ENCODE results near the gene LTBP3.
A peak's percentile ranks its signal among the peaks of the same experiment; 100 is the strongest.

LTBP3 gene

GRCh38 chr11:65558002-65558929, at the start of gene LTBP3:
TSS of gene LTBP3 (minus strand) at chr11:65558359. CDS start at chr11:65557959, 400 bp downstream.
- no peaks in the 10 kb centered on the region for H3K27me3 ChIP-seq (ENCODE audit: insufficient read depth, low read depth, severe bottlenecking)
- H3K27ac ChIP-seq = peak within 1 kb of the TSS; percentile 65
- H3K4me3 ChIP-seq (ENCODE audit: low read depth, low read length) = peak within 1 kb of the TSS; percentile 57
- DNase-seq = no peak
- no peak for TF ChIP-seq CTCF (IDR thresholded peaks at IDR 0.05; ENCODE audit: low read depth, low read length)
- H3K9me3 ChIP-seq (ENCODE audit: severe bottlenecking) = no peaks in the 10 kb centered on the region
- no peaks in the 10 kb centered on the region for H3K36me3 ChIP-seq

- H3K4me3 ChIP-seq (ENCODE audit: low read depth, low read length) = peak overlapping the region; percentile 34
- peak; percentile 94 for DNase-seq
- no peak for TF ChIP-seq CTCF (IDR thresholded peaks at IDR 0.05; ENCODE audit: low read depth, low read length)
- no peaks in the 10 kb centered on the region for H3K27me3 ChIP-seq (ENCODE audit: insufficient read depth, low read depth, severe bottlenecking)
- no peaks in the 10 kb centered on the region for H3K9me3 ChIP-seq (ENCODE audit: severe bottlenecking)
- peaks cover 46% of the 10 kb centered on the region for H3K36me3 ChIP-seq
- peak overlapping the region; percentile 58 for H3K27ac ChIP-seq
Measured at GRCh38 chr11:65606876-65607613, 48.9 kb upstream of the LTBP3 start.

DNA sequence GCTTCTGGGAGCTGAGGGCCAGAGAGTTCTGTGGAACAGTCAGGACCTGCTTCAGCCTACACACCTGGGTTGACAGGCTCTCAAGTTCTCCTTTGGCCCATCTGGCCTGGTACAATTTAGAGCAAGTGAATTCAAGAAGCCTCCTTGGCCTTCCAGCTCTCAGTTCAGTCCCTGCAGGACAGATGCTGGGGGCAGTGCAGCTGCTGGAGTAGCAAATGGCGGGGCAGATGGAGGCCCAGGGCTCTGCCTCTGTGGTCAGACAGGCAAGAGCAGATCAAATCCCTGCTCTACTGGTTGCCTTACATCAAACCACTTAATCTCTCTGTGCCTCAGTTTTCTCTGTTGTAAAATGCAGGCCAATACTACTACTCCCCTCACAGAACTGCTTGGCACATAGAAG, 46.1 kb upstream of the LTBP3 start:
- Histone ChIP-seq H3K36me3 (peaks cover 32% of the 10 kb centered on the region), H3K4me3 (ENCODE audit: low read depth, low read length) (no peak overlapping the region), H3K27me3 (ENCODE audit: insufficient read depth, low read depth, severe bottlenecking) (no peaks in the 10 kb centered on the region), H3K27ac (no peak overlapping the region), H3K9me3 (ENCODE audit: severe bottlenecking) (no peaks in the 10 kb centered on the region)
- no peak for DNase-seq
- TF ChIP-seq CTCF (IDR thresholded peaks at IDR 0.05; ENCODE audit: low read depth, low read length) = no peak

DNA sequence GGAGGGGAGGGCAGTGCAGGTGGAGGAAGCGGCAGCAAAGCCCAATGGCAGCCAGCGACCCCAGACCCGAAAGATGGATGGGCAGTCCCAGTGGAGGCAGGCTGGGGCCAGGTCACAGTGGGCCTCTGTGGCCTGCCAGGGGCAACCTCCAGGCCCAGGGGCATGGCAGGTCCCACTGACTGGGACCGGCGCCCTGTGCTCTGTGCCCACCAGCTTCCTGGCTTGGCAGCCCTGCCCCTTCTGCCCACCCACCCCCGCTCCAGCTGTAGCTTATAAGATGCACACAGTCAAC, 41.7 kb upstream of the LTBP3 start:
- TF ChIP-seq CTCF (IDR thresholded peaks at IDR 0.05; ENCODE audit: low read depth, low read length) = no peak
- H3K9me3 ChIP-seq (ENCODE audit: severe bottlenecking) = no peaks in the 10 kb centered on the region
- no peak overlapping the region for H3K4me3 ChIP-seq (ENCODE audit: low read depth, low read length)
- H3K27ac ChIP-seq = no peak overlapping the region
- DNase-seq = no peak
- H3K27me3 ChIP-seq (ENCODE audit: insufficient read depth, low read depth, severe bottlenecking) = no peaks in the 10 kb centered on the region
- H3K36me3 ChIP-seq = peaks cover 25% of the 10 kb centered on the region

DNA sequence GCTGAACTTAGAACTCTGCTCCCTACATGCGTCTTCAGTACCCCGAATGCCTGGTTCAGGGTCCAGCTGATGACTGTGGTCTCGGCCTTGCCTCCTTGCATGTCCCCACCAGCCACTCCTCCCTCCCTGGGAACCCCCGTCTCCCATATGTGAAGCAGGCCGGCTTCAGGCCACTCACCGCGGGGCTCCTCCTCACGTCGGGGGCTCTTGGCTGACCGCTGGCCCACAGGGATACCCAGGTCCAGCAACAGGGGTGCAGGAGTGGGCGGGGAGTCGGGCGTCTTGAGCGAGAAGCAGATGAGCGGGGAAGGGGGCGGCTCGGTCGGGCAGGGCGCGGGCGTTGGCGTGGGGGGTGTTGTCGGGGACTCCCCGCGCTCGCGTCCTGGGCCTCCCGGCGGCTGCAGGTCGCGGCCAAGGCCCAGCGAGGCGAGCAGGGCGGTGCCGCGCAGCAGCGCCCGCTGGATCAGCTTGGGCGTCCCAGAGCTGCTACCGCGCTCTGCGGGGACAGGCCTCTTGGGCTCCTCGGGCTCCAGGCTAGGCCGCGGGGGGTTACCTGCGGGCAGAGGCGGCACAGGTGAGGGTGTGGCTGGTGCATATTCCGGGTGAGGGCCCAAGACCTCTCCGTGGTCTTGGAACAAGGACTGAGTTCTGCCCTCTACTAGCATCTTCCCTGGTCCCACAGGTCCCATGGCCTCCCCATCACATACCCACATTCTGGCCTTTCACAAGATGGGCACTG, 41.2 kb upstream of the LTBP3 start:
- Histone ChIP-seq H3K36me3 (peaks cover 20% of the 10 kb centered on the region), H3K27ac (no peak overlapping the region), H3K27me3 (ENCODE audit: insufficient read depth, low read depth, severe bottlenecking) (no peaks in the 10 kb centered on the region), H3K4me3 (ENCODE audit: low read depth, low read length) (no peak overlapping the region), H3K9me3 (ENCODE audit: severe bottlenecking) (no peaks in the 10 kb centered on the region)
- no peak for TF ChIP-seq CTCF (IDR thresholded peaks at IDR 0.05; ENCODE audit: low read depth, low read length)
- DNase-seq = no peak

All from WERI-Rb-1 (cell line).